Measurements from ENCODE around the gene OSBPL2.

OSBPL2 gene

DNA sequence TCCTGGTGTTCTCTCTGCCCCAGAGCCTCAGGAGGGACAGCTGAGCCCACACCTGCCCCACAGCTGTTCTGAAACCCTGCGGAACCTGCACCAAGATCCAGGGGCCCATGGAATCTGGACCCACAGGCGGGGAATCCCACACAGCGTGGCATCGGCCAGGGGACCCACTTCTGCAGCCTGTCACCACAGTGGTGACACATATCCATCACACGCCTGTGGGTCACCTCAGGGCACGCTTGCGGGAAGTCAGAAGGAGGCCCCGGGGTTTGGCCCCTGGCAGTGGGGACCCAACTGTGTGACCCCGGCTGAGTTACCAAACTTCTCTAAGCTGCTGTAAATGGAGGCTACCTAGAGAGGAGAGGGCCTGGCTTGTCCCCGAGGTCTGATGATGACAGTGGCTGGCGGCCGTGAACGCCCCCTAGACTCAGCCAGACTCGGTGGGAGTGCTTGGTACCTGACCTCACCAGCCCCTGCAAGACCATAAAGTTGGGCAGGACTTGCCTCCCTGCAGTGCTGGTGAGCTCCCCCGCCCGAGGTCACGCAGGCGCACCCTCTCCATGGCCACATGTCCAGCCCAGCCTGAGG is 16.0 kb upstream of the OSBPL2 start:
- DNase-seq (ENCODE audit: low spot score), result no peak

DNA sequence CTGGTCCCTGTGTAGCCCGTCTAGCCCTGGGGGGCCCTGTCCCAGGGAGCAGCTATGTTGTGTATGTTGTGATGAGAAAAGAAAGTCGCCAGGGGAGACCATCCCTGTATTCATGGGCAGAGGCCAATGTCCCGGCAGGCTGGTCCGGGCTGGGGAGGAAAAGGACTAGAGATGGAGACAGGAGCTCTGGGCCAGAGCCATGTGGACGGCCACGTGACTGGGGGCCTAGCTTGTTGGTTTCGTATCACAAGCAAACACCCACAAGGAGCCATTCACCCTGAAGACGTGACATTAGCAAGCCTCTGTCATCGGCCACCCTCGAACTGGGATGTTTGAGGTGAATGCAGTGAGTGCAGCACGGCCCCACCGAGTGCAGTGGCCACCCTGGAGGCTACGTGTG is 15.3 kb upstream of the OSBPL2 start:
- no peak for DNase-seq (ENCODE audit: low spot score)

DNA sequence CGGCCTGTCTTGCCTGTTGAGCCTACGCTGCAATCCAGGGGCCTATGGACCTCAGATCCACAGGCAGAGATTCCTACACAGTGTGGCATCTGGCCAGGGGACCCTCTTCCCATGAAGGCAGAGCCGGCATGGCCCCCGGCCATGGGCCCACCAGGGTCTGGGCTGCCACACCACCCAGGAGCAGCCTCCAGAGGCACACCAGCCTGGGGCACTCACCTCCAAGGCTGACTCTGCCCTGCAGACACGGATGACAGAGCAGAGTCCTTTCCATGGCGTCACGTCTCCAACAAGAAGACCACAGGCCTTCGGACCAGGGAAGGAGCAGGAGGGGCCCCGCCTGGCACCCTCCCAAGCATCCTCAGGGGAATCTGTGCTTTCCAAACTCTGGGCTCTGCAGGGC is 14.8 kb upstream of the OSBPL2 start:
- DNase-seq (ENCODE audit: low spot score), result no peak

DNA sequence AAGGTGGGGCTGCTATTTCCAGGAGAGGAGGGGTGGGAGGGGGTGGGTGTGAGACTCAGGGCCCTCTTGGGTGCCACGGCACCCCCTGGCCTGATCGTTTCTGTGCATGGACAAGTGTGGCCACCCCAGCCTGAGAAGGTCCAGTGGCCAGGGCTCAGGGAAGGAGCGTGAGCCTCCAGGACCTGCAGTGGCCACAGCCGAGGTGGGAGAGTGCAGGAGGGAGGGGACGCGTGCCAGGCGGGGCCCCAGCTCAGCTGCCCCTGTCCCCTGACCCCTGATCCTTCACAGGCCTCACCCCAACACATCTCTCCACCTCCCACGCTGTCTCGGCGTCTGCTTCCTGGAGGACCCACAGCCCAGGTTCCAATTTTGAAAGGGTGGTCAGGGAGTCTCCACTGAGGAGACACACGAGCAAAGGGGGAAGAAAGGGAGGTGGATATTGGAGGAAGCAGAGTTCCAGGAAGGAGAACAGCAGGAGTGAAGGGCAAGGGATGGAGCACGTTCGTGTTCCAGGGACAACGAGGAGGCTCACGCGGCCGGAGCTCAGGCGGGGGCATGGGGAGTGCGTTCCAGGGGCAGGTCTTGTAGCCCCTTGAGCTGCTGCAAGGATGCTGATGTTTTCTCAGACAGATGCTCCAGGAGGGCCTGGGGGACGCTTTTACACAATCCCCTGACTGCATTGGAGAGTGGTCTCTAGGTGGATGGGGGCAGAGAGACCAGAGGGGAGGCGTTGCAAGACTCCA is 14.0 kb upstream of the OSBPL2 start:
- no peak for DNase-seq (ENCODE audit: low spot score)

DNA sequence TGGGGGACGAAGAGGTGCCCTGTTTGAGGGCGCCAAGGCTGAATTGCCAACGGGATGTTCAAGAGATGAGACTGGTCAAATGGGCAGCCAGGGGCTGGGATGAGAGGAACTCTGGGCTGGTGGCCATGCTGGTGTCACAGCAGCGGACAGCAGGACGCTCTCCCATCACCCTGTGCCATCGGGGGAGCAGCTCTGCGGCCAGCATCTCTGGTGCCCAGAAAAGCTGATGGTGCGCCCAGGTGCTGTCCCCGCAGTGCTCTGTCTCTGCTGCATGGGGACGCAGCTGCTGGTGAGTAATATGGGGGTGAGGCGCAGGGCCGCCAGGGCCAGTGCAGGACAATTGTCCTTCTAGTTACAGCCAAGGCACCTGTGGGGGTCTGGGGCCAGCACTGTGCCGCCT is 13.3 kb upstream of the OSBPL2 start:
- DNase-seq (ENCODE audit: low spot score), result no peak

DNA sequence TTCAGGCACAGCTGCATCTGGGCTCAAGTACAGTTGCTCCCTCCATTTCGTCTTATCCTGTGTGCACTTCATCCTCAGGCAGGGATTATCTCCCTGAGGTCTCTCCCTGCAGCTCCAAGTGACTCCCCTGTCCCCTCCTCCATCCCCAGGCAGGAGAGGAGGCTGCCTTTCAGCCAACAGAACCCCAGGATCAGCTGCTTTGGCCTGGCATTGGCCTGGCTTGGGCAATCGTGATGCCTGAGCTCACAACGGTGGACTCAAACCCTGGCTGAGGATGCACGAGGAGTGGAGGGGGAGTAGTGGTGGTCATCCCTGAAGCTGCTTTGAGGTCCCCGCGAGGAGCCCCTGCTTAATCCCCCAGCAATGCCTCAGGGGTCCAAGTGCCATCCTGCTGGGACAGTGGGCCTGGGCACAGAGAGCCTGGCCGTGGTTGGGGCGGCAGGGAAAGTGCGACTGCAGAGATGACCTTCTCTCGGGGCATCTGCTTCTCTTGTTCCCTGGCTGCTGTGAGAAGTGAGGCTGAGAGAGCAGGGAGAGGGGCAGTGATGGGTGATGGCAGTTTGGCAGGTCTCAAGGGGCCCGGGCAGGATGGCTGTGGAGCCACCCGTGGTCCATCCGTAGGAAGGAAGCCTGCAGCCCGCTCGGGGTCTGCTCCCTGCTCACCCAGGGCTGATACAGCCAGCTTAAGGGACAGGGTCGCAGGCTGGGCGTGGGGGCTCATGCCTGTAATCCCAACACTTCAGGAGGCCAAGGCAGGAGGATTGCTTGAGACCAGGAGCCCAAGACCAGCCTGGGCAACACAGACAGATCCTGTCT is 12.3 kb upstream of the OSBPL2 start:
- DNase-seq (ENCODE audit: low spot score), result no peak

DNA sequence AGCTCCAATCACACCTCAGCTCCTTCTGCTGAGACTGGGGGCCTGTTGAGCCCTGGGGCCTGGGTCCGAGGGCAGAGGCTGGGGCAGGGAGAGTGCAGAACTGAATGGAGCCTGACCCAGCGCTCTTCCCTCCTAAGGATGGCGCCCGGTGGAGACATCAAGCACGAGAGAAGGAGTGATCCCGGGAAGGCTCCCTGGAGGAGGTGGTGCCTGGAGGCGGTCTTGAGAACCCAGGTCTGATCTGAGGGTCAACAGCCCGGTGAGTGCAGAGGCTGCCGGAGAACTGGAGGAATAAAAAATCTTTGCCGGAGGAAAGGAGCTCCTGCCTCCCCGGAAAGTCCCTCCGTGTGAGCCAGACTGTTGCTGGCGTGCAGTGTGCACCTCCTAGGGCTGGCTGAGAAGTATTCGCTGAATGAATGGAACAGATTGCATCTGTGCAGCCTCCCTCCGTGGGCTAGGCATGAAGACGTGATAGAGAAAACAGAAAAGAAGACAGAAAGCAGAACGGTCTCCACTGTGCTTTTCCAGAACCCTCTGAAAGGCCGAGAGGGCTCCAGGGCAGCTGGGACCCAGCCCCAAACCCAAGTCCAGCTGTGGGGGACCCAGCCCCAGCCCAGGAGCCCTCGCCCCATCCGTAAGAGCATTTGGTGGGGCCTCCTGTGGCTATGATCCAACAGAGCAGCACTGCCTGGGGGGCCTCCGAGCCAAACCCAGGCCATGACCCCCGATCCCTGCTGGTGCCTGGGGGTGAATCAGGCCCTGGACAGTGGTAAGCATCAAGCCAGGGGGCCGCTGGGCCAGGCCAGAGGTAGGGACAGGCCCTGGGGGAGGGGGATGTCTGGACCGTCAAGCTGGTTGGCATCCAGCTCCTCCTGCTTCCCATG is 11.4 kb upstream of the OSBPL2 start:
- DNase-seq (ENCODE audit: low spot score), result no peak

DNA sequence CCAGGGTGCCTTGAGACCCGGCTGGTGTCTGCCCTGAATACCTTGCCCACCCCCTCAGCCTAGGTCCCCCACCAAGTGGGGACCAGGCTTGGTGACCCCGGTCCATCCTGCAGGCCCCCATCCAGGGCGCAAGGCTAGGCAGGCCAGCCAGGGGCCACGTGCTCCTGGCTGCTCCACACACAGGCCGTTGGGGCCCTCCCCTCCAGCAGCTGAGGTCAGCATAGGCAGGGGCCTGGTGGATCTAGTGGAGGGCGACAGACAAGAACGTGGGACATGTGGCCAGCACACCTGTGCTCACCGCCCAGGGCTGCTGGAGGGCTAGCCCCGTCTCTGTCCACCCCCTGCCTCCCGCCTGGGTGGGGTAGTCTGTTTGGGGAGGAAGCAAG is 10.7 kb upstream of the OSBPL2 start:
- DNase-seq (ENCODE audit: low spot score), result no peak

DNA sequence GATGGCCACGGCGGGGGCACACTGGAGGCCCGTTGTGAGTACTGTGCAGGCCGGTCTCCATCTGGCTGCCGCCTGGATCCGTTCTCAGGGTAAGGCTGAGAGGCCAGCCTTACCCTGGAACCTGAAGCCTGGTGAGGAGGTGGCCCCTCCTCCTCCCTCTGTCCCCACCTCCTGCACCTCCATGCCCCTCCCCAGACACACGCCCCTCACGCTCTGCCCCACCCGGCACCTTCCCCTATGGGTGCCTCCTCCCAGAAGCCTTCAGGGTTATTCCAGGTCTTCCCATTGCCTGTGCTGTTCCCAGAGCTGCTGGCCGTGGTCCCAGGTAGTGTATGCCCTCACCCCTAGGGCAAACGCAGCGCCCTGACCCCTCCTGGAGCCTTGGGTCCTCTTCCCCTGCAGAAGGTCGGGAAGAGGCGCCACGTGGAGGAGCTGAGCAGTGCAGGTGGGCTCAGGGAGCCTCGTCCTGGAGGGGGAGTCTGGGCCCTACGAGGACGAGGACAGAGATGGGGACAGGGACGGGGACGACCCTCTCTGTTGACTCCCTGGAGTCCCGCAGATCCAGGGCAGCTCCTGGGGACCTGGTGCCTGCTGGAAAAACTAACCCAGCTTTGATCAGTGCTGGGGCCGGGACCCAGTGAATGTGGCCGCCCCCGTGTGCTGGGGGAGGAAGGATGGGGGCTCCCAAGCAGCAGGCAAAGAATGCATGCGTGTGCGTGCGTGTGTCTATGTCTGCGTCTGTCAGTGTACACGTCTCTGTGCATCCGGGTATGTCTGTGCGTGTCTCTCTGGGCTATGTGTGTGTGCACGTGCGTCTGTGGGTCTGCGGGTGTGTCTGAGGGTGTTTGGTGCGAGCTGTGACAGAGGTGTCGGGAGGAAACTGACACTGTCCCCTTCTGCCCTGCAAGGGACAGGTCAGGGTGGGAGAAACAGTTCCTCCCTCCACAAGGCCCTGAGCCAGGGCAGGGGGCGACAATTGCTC is 10.1 kb upstream of the OSBPL2 start:
- DNase-seq (ENCODE audit: low spot score), result no peak

DNA sequence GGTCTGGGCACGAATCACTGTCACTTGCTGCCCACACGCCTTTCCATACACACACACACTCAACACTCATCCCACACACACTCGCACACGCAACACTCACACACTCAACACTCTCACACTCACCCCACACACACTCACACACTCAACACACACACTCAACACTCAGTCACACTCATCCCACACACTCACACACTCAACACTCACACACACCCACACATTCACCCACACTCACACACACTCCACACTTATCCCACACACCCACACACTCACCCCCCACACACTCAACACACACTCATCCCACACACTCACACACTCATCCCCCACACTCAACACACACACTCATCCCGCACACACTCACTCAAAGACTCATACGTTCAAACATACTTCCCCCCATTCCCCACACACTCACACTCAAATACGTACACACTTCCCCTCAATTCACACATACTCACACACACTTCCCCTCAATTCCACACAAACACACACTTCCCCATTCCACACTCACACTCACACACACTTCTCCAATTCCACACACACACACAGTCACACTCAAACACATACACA is 9.3 kb upstream of the OSBPL2 start:
- DNase-seq (ENCODE audit: low spot score), result no peak

DNA sequence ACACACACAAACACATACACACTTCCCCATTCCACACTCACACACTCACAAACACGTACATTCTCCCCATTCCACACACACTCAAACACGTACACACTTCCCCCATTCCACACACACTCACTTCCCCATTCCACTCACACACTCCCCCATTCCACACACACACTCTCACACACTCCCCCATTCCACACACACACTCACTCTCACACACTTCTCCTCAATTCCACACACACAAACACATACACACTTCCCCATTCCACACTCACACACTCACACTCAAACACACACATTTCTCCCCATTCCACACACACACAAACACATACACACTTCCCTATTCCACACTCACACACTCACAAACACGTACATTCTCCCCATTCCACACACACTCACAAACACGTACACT is 8.7 kb upstream of the OSBPL2 start:
- DNase-seq (ENCODE audit: low spot score), result no peak

DNA sequence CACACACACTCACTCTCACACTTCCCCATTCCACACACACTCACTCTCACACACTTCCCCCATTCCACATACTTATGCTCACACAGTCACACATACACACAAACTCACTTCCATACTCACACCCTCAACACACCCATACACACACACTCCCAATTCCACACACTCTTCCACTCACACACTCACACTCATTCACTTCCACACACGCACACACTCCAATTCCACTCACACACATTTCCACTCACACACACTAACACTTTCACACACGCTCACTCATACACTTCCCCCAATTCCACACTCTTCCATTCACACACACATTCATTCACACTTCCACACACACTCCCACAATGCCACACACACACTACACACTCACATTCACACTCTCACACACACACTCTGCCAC is 8.0 kb upstream of the OSBPL2 start:
- no peak for DNase-seq (ENCODE audit: low spot score)

DNA sequence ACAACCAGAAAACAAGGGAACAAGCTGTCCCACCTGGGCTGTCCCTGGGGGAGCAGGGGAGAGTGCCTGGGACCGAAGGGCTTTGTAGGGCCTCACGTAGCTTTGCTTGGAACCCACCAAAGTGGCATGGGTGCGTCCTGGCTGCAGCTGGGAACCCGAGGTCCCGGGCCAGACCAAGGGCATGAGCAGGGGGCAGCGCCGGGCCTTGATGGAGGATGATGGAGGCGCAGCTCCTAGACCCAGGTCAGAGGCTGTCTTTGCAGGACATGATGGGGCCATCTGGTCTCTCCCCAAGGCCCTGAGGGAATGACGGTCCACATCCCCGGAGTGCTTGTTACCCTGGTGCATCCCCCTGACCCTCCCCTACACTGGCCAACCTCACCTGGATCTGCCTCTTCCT is 7.6 kb upstream of the OSBPL2 start:
- no peak for DNase-seq (ENCODE audit: low spot score)

DNA sequence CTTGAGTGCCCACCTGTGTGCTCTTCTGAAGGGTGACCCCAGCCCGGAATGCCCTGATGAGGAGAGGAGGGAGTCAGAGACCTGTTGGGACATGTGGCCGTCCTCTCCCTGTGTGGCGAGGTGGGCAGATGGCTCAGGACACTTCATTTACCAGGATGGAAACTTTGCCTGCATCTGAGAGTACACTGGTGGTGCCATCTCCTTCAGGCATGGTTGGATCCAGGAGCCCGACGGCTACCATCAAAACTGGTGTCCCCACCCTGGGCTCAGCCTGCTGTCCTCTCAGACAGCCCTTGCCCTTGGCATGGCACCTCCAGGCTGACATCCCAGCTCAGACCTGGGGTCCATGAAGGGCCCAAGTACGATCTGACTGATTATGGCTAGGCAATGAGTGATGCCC is 7.0 kb upstream of the OSBPL2 start:
- DNase-seq (ENCODE audit: low spot score), result no peak

DNA sequence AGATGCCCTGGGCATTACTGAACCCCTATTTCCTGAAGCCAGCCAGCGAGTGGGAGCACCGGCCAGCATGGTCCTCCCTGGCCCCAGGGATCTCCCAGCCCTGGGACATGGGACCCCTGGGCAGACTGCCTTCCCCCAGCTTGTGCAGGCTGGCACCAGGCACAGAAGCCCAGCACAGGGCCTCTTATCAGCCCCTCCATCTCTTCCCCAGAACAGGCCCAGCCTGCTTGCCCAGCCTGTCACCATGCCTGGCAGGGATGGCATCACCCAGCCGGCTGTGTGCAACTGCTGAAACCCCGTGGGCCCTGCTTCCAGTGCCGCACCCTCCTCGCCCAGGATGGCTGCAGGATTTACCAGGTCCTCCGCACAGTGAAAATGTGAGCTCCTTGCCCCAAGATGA is 6.1 kb upstream of the OSBPL2 start:
- DNase-seq (ENCODE audit: low spot score), result no peak

DNA sequence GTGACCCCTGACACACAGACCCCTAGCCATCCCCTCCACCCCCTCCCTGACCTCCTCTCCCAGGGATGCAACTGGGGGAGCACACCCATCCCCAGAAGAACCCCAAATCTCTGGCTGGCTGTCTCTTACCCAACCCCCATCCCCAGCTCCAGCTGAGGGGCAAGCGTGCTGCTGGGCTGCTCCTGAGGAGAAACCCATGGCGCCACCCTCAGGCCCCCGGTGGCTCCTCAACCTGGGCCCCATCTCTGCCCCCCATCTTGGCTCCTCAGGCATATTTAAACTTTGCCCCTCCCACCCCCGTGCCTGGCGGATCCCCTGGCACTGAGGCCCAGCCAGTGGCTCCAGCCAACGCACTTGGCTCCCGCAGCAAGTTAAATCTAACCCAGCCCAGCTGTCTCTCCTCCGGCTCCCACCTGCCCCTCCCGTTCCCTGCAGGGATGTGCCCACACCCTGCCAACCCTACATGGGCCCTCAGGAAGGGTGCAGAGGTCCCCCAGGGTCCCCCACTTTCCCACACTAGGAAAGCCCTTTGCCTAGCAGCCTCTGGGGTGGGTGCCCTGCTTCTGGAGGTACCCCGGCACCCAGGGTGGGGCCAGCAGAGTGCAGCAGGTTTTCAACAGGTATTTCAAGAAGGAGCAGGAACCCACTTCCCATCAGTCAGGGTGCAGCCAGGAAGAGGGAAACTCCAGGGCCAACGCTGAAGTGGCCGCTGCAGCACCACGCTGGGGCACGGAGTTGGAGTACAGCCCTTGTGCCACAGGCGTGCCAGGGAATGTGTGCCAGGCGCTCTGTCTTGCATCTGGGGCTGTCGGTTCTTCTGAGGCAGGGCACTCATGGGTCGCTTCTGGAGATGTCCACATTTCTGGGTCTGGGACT is 5.3 kb upstream of the OSBPL2 start:
- no peak for DNase-seq (ENCODE audit: low spot score)

DNA sequence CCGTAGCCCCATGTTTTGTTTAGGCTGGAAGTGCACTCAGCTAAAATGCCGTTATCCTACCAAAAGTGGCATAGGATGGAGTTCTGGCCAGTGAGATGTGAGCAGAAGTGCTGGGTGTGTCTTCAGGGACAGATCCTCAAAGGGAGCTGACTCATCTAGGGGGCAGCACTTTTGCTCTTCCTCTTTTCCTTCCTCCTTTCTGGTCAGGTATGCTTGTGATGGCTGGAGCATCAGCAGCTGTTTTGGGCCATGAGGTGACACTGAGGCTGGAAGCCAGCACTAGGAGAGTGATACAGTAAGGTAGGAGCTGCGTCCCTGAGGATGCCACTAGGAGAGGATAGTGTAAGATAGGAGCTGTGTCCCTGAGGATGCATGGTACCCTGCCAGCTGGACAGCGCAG is 4.6 kb upstream of the OSBPL2 start:
- no peak for DNase-seq (ENCODE audit: low spot score)

DNA sequence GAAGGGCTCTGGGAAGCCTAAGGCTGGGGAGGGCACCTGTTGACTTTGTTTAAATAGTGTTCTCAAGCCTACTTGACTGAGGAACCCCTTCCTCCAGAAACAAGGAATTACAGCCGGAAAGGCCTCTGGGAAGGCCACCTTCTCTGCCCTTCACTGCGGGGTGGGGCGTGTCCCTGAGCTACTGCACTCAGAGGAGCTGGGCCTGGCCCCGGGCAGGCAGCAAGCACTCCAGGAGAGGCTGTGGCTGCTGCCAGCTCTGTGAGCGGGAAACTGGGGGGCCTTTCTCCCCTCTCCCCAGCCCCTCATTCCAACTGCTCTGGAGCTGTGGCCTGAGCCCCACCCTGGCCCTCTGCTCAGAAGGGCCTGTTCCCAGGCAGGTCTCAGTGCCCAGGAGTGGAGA is 4.0 kb upstream of the OSBPL2 start:
- DNase-seq (ENCODE audit: low spot score), result no peak

DNA sequence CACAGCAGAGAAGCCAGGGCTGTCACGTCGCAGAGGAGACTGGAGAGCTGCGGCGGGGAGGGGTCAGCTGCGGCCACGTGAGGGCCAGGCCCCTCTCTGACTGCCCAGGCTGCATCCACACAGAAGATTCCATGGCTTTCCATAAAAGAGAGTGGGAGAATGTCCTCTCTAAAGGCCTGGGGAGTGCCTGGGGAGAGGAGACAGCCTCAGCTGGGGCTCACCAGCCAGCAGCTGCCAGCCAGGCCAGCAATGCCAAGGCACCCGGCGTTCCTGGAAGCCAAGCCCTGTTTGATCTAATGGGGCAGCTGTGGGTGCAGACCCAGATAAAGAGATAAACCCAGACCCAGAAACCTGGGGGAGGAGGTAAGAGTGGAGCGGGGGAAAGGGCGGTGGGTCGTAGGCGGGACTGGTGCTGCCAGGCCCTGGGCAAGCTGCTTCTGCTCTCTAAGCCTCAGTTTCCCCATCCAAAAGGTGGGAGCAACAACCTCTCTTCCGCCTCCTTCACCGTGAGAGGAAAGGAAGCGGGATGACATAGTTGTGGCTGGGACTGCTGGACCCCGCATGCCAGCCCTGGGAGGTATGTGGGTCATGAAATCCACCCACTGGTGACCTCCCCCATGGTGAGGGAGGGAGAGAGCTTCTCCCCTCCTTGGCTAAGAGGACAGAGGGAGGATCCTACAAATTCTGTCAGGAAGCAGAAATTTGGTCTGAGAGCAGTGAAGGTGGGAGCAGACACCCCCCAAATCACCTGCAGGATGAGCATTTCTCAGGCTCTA is 3.1 kb upstream of the OSBPL2 start:
- DNase-seq (ENCODE audit: low spot score), result no peak
